GM18861 (cell line): ENCODE measurements around the gene GGA1.
"Not testable (repeated sequence)": the region's sequence is repeated elsewhere in the genome, so short reads cannot be mapped to it uniquely, and the experiment has no call there.

Experiments
- ATAC-seq: cut with Tn5 transposase; IDR thresholded peaks from one replicate; pipeline ENCODE4 v1.9.1; 2021; ENCODE audit not compliant: unreplicated experiment

The GGA1 gene

GRCh38 chr22:37641561-37641949, 32.9 kb downstream of the GGA1 start:
- no peak for ATAC-seq

GRCh38 chr22:37643225-37643847, 34.7 kb downstream of the GGA1 start:
- peak; percentile 43 for ATAC-seq

GRCh38 chr22:37647317-37647716, 38.7 kb downstream of the GGA1 start:
- no peak for ATAC-seq

- no peak for ATAC-seq
These were observed 39.3 kb downstream of the GGA1 start for GRCh38 chr22:37647928-37648327.

GRCh38 chr22:37650463-37651136, 42.0 kb downstream of the GGA1 start:
- no peak for ATAC-seq

GRCh38 chr22:37654563-37655251, 46.1 kb downstream of the GGA1 start:
- no peak for ATAC-seq

- no peak for ATAC-seq
These were observed 46.6 kb downstream of the GGA1 start for GRCh38 chr22:37655252-37655563.

- ATAC-seq = not testable (repeated sequence)
These were observed 47.9 kb downstream of the GGA1 start for GRCh38 chr22:37656583-37656982.

GRCh38 chr22:37657590-37658132, 49.0 kb downstream of the GGA1 start:
- ATAC-seq = no peak

GRCh38 chr22:37658133-37659065, 49.8 kb downstream of the GGA1 start, which contains the start of gene PDXP:
PDXP (plus strand) TSS chr22:37658723; CDS start chr22:37658783, 60 bp downstream.
- peak; percentile 70 for ATAC-seq

GRCh38 chr22:37659066-37659896, 50.6 kb downstream of the GGA1 start:
- peak; percentile 3 for ATAC-seq

GRCh38 chr22:37659897-37660708, 51.5 kb downstream of the GGA1 start:
- ATAC-seq = no peak

- ATAC-seq = no peak
These were observed 52.0 kb downstream of the GGA1 start for GRCh38 chr22:37660709-37661045.

- ATAC-seq = no peak
These were observed 52.7 kb downstream of the GGA1 start for GRCh38 chr22:37661160-37661924.

GRCh38 chr22:37662039-37662438, 53.4 kb downstream of the GGA1 start:
- no peak for ATAC-seq

- no peak for ATAC-seq
These were observed 55.0 kb downstream of the GGA1 start for GRCh38 chr22:37663521-37664140.

GRCh38 chr22:37664249-37665101, 55.8 kb downstream of the GGA1 start:
- ATAC-seq = no peak
